Heart right ventricle (tissue), 16 donors: Measurements from ENCODE around the gene LITAF. TPM values are rescaled to one million over a fixed set of nuclear protein-coding genes. Genes with fewer than 3 reads are reported as not detected.

Experiments
- ATAC-seq, 8 donors: fragments of 200-7000 bp; cut with Tn5 transposase; one replicate each; pipeline ENCODE4 v1.9.1; 2020; ENCODE audit warnings: mild to moderate bottlenecking in 8 of 8, moderate library complexity in 8 of 8, moderate number of reproducible peaks in 1 of 8
- DNase-seq, 2 donors: peaks; one replicate each; pipeline ENCODE4 v3.0.0-alpha.2; 2020
- H3K27ac ChIP-seq, 10 donors: fragments of 200-600 bp; sonication (generic) in 2 of 10; one replicate each; pipeline versions ENCODE4 v1.5.0 to v1.8.0; 2020 to 2022; ENCODE audit warnings: mild to moderate bottlenecking in 3 of 10
- H3K27me3 ChIP-seq, 7 donors: fragments of 200-600 bp; one replicate each; pipeline ENCODE4 v1.8.0; 2021 to 2022; ENCODE audit warnings: mild to moderate bottlenecking in 2 of 7
- H3K36me3 ChIP-seq, 9 donors: fragments of 200-600 bp; sonication (generic) in 1 of 9; one replicate each; pipeline versions ENCODE4 v1.5.0 to v1.8.0; 2020 to 2022; ENCODE audit warnings: mild to moderate bottlenecking in 2 of 9
- H3K4me1 ChIP-seq, 9 donors: fragments of 200-600 bp; sonication (generic) in 1 of 9; one replicate each; pipeline versions ENCODE4 v1.5.0 to v1.8.0; 2020 to 2022; ENCODE audit warnings: mild to moderate bottlenecking in 4 of 9
- H3K4me3 ChIP-seq, 10 donors: fragments of 200-600 bp; sonication (generic) in 2 of 10; one replicate each; pipeline versions ENCODE4 v1.5.0 to v1.8.0; 2020 to 2022; ENCODE audit warnings: mild to moderate bottlenecking in 7 of 10, moderate library complexity in 2 of 10
- H3K9me3 ChIP-seq, 11 donors: fragments of 200-600 bp in 10 of 11; sonication (generic) in 2 of 11; one replicate each; pipeline versions ENCODE4 v1.5.0 to v1.8.0; 2013 to 2022; ENCODE audit warnings: mild to moderate bottlenecking in 2 of 11, control low read depth in 1 of 11, moderate library complexity in 1 of 11
- CTCF ChIP-seq, 9 donors: fragments of 200-600 bp; sonication (generic) in 2 of 9; IDR thresholded peaks; one replicate each; pipeline versions ENCODE4 v1.5.0 to v1.8.0; 2021 to 2022; ENCODE audit warnings: antibody characterized with exemption in 9 of 9, mild to moderate bottlenecking in 5 of 9, moderate library complexity in 1 of 9
- WGBS, 2 donors: extraction: QIAGEN DNeasy Blood & Tissue Kit; methylation state at CpG; one replicate each; pipeline ENCODE4 v1.1.7; 2013; ENCODE audit warnings: inconsistent platforms in 1 of 2; 5-methylcytosine and 5-hydroxymethylcytosine counted together
- intact Hi-C, 10 donors: fragments of 100-400 bp; cut with DNase I; formaldehyde crosslinking; loops; one replicate each; pipeline versions ENCODE4 v1.11.1 to v1.14.2; 2022
- polyA plus RNA-seq, 2 donors: library from polyadenylated mRNA; stranded (reverse); fragments of 200-250 nt; gene quantifications; one replicate each; pipeline ENCODE4 v1.2.3, GENCODE V29; 2013
- total RNA-seq, 10 donors: library from RNA; stranded (reverse); fragmentation: NEBNext Ultra II Directional in 3 of 10; extraction: Animal tissue kit (Norgen Biotek cat#: 25700) in 3 of 10; gene quantifications; one replicate each; pipeline versions ENCODE4 v1.2.1 to v1.2.4, GENCODE V29; 2021 to 2023
- donor health status: Arrhythmogenic right ventricular cardiomyopathy.
- donor health status: ischemic (EF 13 %, LVEDD 7.1; RV severe dilation, severe dysfunction).
- donor health status: healthy with polysubstance abuse.
- donor health status: DM: no; HTN: yes; CAD: no.
- donor health status: DM: no; HTN: no; CAD: no.
- donor health status: ischemic (EF 25% LVEDD 6.9; RV normal size, moderate dysfunction).
- donor health status: ischemic (EF 25% LVEDD 5.7; RV mildly dilated, moderate dysfunction).
- donor health status: healthy.
- donor health status: DM: yes; HTN: yes; CAD: no.
- donor health status: Ischemic cardiomyopathy.
- donor health status: ischemic (EF 35%, LVEDD 5.7; RV mildly dilated, moderate dysfunction).
- donor health status: nonischemic (EF 11% LVEDD 7.7; RV severe dilation, severe dysfunction).
- donor health status: DM: yes; HTN: yes; CAD: no.
- donor health status: PGD.
- donor health status: ischemic (EF 29% LVEDD 5.4; RV normal size, mild dysfunction).
- donor health status: nonischemic (EF 23%, LVEDD 6.1; RV moderate dilation, normal function).

Gene LITAF
- total and polyA plus RNA-seq, 12 donors, result 13.3 to 96.9 (median 38.2) TPM

GRCh38 chr16:11620243-11621003 is 33.7 kb upstream of the LITAF start:
- no peak overlapping the region for H3K4me3 ChIP-seq
- TF ChIP-seq CTCF (IDR thresholded peaks at IDR 0.05), result no peak
- H3K27me3 ChIP-seq, result no peaks in the 10 kb centered on the region
- no peak for ATAC-seq
- no peaks in the 10 kb centered on the region for H3K36me3 ChIP-seq
- 88 to 92% methylated on average over 8 of the region's 8 CpGs for WGBS, 2 donors
- peaks cover 0 to 5% (median 0%) of the 10 kb centered on the region in 11 donors for H3K9me3 ChIP-seq
- H3K27ac ChIP-seq, result peak overlapping the region in 1 of 10 donors; percentile 81
- intact Hi-C loops, result no loop called here
- peaks cover 0 to 68% (median 6%) of the 10 kb centered on the region in 9 donors for H3K4me1 ChIP-seq
- DNase-seq, result no peak

- intact Hi-C loops, result no loop called here
- Histone ChIP-seq H3K4me1 (peaks cover 0 to 63% (median 6%) of the 10 kb centered on the region in 9 donors), H3K36me3 (no peaks in the 10 kb centered on the region), H3K27me3 (no peaks in the 10 kb centered on the region), H3K27ac (peak overlapping the region in 1 of 10 donors; percentile 81), H3K9me3 (peaks cover 0 to 5% (median 0%) of the 10 kb centered on the region in 11 donors), H3K4me3 (no peak overlapping the region)
- DNase-seq (no peak), ATAC-seq (peak in 5 of 8 donors; percentile 35 to 60 (median 53))
- WGBS, 2 donors, result 93 to 95% methylated on average over 2 of the region's 2 CpGs
- no peak for TF ChIP-seq CTCF (IDR thresholded peaks at IDR 0.05)
These were observed 32.7 kb upstream of the LITAF start for GRCh38 chr16:11619327-11619851.

GRCh38 chr16:11618107-11618717 is 31.5 kb upstream of the LITAF start:
- TF ChIP-seq CTCF (IDR thresholded peaks at IDR 0.05), result no peak
- no peak overlapping the region for H3K4me3 ChIP-seq
- H3K4me1 ChIP-seq, result peaks cover 0 to 65% (median 6%) of the 10 kb centered on the region in 9 donors
- H3K36me3 ChIP-seq, result no peaks in the 10 kb centered on the region
- ATAC-seq (no peak), DNase-seq (no peak)
- peaks cover 0 to 5% (median 0%) of the 10 kb centered on the region in 11 donors for H3K9me3 ChIP-seq
- 86 to 88% methylated on average over 16 of the region's 16 CpGs for WGBS, 2 donors
- H3K27me3 ChIP-seq, result no peaks in the 10 kb centered on the region
- intact Hi-C loops, result no loop called here
- H3K27ac ChIP-seq, result peak overlapping the region in 1 of 10 donors; percentile 81

GRCh38 chr16:11615748-11616447 is 29.2 kb upstream of the LITAF start:
- intact Hi-C loops, result loop anchor here in 1 of 10 donors (2.0 kb wide), 1 partner anchor 59 kb away; no protein-coding TSS in a partner anchor
- no peak for DNase-seq
- Histone ChIP-seq H3K4me1 (peaks cover 0 to 63% (median 0%) of the 10 kb centered on the region in 9 donors), H3K27me3 (peaks cover 0 to 6% (median 0%) of the 10 kb centered on the region in 7 donors), H3K27ac (no peak overlapping the region), H3K9me3 (peaks cover 0 to 5% (median 0%) of the 10 kb centered on the region in 11 donors), H3K36me3 (no peaks in the 10 kb centered on the region), H3K4me3 (no peak overlapping the region)
- no peak for ATAC-seq
- WGBS, 2 donors, result 70 to 78% methylated on average over 8 of the region's 8 CpGs
- no peak for TF ChIP-seq CTCF (IDR thresholded peaks at IDR 0.05)
